KMS-11 (cell line): Measurements from ENCODE around the gene PCYT1A.

Experiments
- H2AFZ ChIP-seq: fragments of 200-600 bp; sonication (generic); 2 replicates; pipeline ENCODE4 v1.6.1; 2016; ENCODE audit warnings: antibody characterized with exemption, mixed run types, low read depth
- H3K27ac ChIP-seq: fragments of 200-600 bp; sonication (generic); 2 replicates; pipeline ENCODE4 v1.6.1; 2016; ENCODE audit warnings: mild to moderate bottlenecking, mixed run types
- H3K27me3 ChIP-seq: fragments of 200-600 bp; sonication (generic); 2 replicates; pipeline ENCODE4 v1.6.1; 2017; ENCODE audit warnings: mild to moderate bottlenecking, low read depth, mixed run types, moderate library complexity; ENCODE audit not compliant: insufficient read depth
- H3K36me3 ChIP-seq: fragments of 200-600 bp; sonication (generic); 2 replicates; pipeline ENCODE4 v1.6.1; 2017; ENCODE audit warnings: mild to moderate bottlenecking, mixed run types; ENCODE audit not compliant: insufficient read depth
- H3K4me1 ChIP-seq: fragments of 200-600 bp; sonication (generic); 2 replicates; pipeline ENCODE4 v1.6.1; 2016; ENCODE audit warnings: mild to moderate bottlenecking, low read depth, mixed run types; ENCODE audit not compliant: poor library complexity, severe bottlenecking
- H3K4me2 ChIP-seq: fragments of 200-600 bp; sonication (generic); 2 replicates; pipeline ENCODE4 v1.7.0; 2016; ENCODE audit warnings: mild to moderate bottlenecking, mixed run types
- H3K4me3 ChIP-seq: fragments of 200-600 bp; sonication (generic); IDR thresholded peaks from 2 replicates; pipeline ENCODE4 v1.6.1; 2017; ENCODE audit warnings: low read depth, low read length, mixed read lengths; ENCODE audit not compliant: insufficient read depth
- H3K79me2 ChIP-seq: fragments of 200-600 bp; sonication (generic); 2 replicates; pipeline ENCODE4 v1.6.1; 2016; ENCODE audit warnings: low read depth, mixed run types; ENCODE audit not compliant: insufficient read depth
- H3K9ac ChIP-seq: fragments of 200-600 bp; sonication (generic); 2 replicates; pipeline ENCODE4 v1.6.1; 2016; ENCODE audit warnings: mild to moderate bottlenecking, mixed run types
- H4K20me1 ChIP-seq: fragments of 200-600 bp; sonication (generic); 2 replicates; pipeline ENCODE4 v1.6.1; 2016; ENCODE audit warnings: mild to moderate bottlenecking, mixed run types; ENCODE audit not compliant: insufficient read depth
- TF ChIP-seq, protein P1 (sequence below): fragments of 200-600 bp; sonication (generic); conservative IDR thresholded peaks from 2 replicates; pipeline ENCODE4 v1.6.1; 2017; ENCODE audit warnings: low read depth, mild to moderate bottlenecking, antibody characterized with exemption, low read length, moderate library complexity, mixed read lengths

The PCYT1A gene

DNA sequence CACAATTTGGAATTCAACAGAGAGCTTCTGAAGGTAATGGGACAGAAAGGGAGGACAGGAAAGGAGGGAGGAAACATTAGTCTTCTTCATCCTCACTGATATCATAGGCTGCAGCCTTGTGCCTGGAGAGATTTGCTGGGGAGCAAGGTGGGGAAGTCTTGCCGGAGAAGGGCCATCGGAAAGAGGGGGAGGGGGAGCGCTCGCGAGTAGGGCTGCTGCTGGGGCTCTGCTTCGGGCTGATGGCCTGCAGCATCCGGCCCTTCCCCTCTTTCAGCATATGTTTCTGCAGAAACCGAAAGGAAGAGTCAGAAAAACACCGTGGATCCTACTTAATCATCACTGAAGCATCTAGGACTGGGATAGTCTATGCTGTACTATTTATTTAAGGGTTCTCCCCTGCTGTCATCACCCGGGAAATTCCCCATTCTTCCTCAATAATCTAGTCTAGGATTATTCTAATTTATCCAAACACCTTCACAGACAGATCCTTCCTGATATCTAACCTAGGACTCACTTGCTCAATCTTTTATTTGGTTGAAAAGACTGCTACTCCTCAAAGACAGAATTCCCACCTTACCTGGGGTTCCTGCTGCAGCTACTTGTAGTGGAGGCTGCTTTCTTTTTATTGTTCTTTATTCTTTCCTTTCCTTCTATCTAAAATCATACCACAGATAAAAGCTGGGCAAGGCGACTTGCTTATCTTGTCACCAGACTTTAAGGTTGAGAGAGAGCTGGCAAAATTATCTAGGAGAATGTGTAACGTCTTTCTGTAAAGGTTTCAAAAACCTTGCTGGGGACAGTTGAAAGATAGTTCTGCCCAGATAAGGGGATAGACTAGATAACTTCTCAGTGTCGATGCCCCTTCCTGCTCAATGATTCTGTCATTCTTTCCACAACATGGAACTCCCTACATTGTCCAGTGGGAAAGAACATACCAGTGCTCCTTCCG is 48.6 kb downstream of the PCYT1A start:
- TF ChIP-seq, protein P1, sequence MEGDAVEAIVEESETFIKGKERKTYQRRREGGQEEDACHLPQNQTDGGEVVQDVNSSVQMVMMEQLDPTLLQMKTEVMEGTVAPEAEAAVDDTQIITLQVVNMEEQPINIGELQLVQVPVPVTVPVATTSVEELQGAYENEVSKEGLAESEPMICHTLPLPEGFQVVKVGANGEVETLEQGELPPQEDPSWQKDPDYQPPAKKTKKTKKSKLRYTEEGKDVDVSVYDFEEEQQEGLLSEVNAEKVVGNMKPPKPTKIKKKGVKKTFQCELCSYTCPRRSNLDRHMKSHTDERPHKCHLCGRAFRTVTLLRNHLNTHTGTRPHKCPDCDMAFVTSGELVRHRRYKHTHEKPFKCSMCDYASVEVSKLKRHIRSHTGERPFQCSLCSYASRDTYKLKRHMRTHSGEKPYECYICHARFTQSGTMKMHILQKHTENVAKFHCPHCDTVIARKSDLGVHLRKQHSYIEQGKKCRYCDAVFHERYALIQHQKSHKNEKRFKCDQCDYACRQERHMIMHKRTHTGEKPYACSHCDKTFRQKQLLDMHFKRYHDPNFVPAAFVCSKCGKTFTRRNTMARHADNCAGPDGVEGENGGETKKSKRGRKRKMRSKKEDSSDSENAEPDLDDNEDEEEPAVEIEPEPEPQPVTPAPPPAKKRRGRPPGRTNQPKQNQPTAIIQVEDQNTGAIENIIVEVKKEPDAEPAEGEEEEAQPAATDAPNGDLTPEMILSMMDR, result no peak
- Histone ChIP-seq H3K4me3 (no peak overlapping the region), H3K27me3 (no peaks in the 10 kb centered on the region), H3K27ac (no peak overlapping the region), H3K4me1 (no peaks in the 10 kb centered on the region), H3K9ac (no peak overlapping the region), H3K36me3 (no peaks in the 10 kb centered on the region), H4K20me1 (no peaks in the 10 kb centered on the region), H2AFZ (no peak overlapping the region), H3K4me2 (no peak overlapping the region), H3K79me2 (no peaks in the 10 kb centered on the region)

DNA sequence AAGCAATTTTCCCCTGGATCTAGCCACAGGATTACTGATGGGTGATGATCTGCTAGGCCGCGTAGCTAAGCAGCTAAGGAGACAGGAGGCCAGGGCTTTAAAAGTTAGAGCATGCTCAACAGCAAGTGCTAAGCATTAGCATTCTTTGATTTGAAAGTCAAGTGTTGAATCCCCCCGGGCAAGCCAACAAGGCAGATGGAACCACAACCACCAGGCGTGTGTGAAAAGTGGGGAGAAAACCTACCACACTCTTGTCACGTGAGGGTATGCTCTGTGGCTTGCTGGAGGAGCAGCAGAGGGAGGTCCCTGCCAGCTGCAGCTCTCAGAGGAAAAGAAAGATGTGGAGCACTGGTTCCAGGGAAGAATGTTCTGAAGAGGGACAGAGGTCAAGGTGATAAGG is 50.3 kb downstream of the PCYT1A start:
- Histone ChIP-seq H3K4me3 (no peak overlapping the region), H3K4me1 (no peaks in the 10 kb centered on the region), H3K79me2 (no peaks in the 10 kb centered on the region), H3K36me3 (no peaks in the 10 kb centered on the region), H3K4me2 (no peak overlapping the region), H3K27me3 (no peaks in the 10 kb centered on the region), H3K27ac (no peak overlapping the region), H4K20me1 (no peaks in the 10 kb centered on the region), H2AFZ (no peak overlapping the region), H3K9ac (no peak overlapping the region)
- TF ChIP-seq, protein P1, result no peak

DNA sequence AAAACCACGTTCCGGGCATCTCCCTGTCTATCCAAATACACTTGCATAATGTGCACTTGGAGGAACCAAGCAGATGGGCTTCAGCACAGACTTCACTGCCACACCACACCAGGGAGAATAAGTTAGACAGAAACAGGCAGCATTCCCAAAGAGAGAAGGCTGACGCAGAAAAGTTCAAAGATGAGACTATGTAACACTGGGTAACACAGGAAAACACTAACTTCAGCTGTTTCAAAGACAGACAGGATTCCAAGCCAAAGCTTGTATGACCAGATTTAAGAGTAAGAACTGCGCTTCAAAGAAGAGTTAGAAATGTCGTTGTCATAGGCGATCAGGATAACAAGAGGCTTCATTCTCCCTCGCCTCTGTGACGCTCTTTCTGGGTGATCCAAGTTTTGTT is 51.3 kb downstream of the PCYT1A start:
- Histone ChIP-seq H3K27ac (no peak overlapping the region), H3K4me2 (no peak overlapping the region), H3K9ac (no peak overlapping the region), H3K79me2 (no peaks in the 10 kb centered on the region), H2AFZ (no peak overlapping the region), H3K36me3 (no peaks in the 10 kb centered on the region), H4K20me1 (no peaks in the 10 kb centered on the region), H3K4me3 (no peak overlapping the region), H3K4me1 (no peaks in the 10 kb centered on the region), H3K27me3 (no peaks in the 10 kb centered on the region)
- TF ChIP-seq, protein P1, result no peak

DNA sequence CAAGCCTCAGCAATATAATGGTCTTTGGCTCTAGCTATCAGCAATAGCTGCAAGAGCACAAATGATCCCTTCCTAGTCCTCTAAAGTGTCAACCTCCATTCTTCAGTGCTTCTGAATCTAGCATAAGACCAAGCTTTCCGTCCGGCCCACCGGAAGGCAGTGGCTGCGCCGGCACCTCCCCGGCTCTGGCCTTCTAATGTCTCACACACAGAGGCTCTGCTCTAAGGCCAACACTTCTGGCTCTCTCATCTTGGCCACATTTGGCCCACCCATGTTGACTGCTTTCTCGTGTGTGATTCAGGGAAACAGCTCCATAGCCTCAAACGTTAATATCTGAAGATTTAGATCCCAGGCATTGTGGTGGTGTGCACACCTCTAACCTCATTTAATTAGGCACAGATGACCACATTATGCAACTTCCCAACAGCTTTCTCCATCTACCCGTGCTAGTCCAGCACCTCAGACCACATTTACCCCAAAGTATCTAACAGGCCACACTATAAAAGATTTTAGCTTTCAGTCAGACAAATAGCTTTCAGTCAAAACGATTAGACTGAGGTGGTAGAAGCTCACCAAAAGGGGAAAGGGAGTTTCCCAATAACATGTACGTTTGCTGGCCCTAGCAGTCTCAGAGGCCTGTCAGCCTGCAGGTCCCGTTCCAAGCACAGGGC is 51.9 kb downstream of the PCYT1A start:
- Histone ChIP-seq H3K27ac (no peak overlapping the region), H3K4me2 (no peak overlapping the region), H3K27me3 (no peaks in the 10 kb centered on the region)

More for the DNA sequence above, 51.9 kb downstream of the PCYT1A start:
- Histone ChIP-seq H3K4me1 (no peaks in the 10 kb centered on the region), H3K4me3 (no peak overlapping the region), H3K36me3 (no peaks in the 10 kb centered on the region), H4K20me1 (no peaks in the 10 kb centered on the region), H2AFZ (no peak overlapping the region), H3K79me2 (no peaks in the 10 kb centered on the region), H3K9ac (no peak overlapping the region)
- TF ChIP-seq, protein P1, result no peak
